Calu3 (cell line): ENCODE data around the gene GJB5. TPM values are rescaled to one million over a fixed set of nuclear protein-coding genes. Genes with fewer than 3 reads are reported as not detected.
A peak's percentile ranks its signal among the peaks of the same experiment; 100 is the strongest.

Experiments used
- BruUV-seq: library from RNA; stranded (reverse); fragments of 400-500 nt; replicated peaks from 2 replicates; lab custom pipeline; 2021; lab: Mats Ljungman, UMichigan
- CTCF ChIA-PET: fragments of 300-600 bp; sonication (Branson Sonifier 250); formaldehyde crosslinking; loops from one replicate; lab custom pipeline; 2022; ENCODE audit warnings: antibody characterized with exemption; lab: Charles Lee
- DNase-seq: peaks from one replicate; pipeline ENCODE4 v3.0.0; 2022
- H3K27ac Mint-ChIP-seq: one replicate; pipeline ENCODE4 v1.8.0; 2022; ENCODE audit warnings: mixed read lengths; ENCODE audit not compliant: unreplicated experiment
- H3K27me3 Mint-ChIP-seq: one replicate; pipeline ENCODE4 v1.8.0; 2022; ENCODE audit warnings: mixed read lengths; ENCODE audit not compliant: unreplicated experiment
- H3K36me3 Mint-ChIP-seq: one replicate; pipeline ENCODE4 v1.8.0; 2022; ENCODE audit warnings: mild to moderate bottlenecking, moderate library complexity, mixed read lengths; ENCODE audit not compliant: insufficient read depth, unreplicated experiment
- H3K4me1 Mint-ChIP-seq: one replicate; pipeline ENCODE4 v1.8.0; 2022; ENCODE audit warnings: mild to moderate bottlenecking, low read depth, mixed read lengths; ENCODE audit not compliant: unreplicated experiment
- H3K4me3 Mint-ChIP-seq: one replicate; pipeline ENCODE4 v1.8.0; 2022; ENCODE audit warnings: mild to moderate bottlenecking, low read depth, moderate library complexity, mixed read lengths; ENCODE audit not compliant: unreplicated experiment
- H3K9me3 Mint-ChIP-seq: one replicate; pipeline ENCODE4 v1.8.0; 2022; ENCODE audit warnings: low read depth, mixed read lengths; ENCODE audit not compliant: unreplicated experiment
- intact Hi-C: fragments of 100-400 bp; cut with micrococcal nuclease; formaldehyde crosslinking; loops from one replicate; pipeline ENCODE4 v1.10.0; 2022; ENCODE audit not compliant: unreplicated experiment
- total RNA-seq: library from RNA; stranded (reverse); gene quantifications from 2 replicates; pipeline ENCODE4 v1.2.3, GENCODE V29; 2022
- TF ChIP-seq, protein P1 (sequence below): fragments of 200-600 bp; IDR thresholded peaks from one replicate; pipeline ENCODE4 v1.8.0; 2022; ENCODE audit warnings: antibody characterized with exemption; ENCODE audit not compliant: unreplicated experiment

Gene GJB5
- total RNA-seq, 1 experiment from 2014 or later: 1.1 TPM

DNA sequence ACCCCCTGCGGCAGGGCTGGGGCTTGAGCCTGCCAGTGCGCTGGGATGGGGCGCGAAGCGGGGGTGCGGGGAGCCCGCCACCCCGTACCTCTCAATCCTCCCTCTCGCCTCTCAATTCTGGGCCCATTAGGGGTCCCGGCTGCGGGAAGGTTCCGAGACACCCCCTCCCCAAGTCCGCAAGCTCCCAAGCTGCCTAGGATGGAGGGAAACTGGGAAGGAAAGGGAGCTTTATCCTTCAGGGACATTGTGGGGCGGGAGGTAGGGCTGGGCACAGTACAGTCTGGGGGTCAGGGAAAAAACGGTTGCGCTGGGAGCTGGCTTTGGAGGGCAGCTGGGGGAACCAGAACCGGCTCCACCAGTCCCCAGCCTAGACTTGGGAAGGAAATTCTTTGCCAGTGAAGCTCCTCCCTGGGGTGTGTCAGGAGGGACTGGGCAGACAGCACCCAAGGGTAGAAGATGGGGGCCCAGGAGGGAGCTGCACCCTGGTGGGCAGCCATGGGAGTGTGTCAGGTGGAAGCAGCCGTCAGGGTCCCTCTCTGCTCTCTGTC lies 27.1 kb downstream of the GJB5 start:
- TF ChIP-seq, protein P1, sequence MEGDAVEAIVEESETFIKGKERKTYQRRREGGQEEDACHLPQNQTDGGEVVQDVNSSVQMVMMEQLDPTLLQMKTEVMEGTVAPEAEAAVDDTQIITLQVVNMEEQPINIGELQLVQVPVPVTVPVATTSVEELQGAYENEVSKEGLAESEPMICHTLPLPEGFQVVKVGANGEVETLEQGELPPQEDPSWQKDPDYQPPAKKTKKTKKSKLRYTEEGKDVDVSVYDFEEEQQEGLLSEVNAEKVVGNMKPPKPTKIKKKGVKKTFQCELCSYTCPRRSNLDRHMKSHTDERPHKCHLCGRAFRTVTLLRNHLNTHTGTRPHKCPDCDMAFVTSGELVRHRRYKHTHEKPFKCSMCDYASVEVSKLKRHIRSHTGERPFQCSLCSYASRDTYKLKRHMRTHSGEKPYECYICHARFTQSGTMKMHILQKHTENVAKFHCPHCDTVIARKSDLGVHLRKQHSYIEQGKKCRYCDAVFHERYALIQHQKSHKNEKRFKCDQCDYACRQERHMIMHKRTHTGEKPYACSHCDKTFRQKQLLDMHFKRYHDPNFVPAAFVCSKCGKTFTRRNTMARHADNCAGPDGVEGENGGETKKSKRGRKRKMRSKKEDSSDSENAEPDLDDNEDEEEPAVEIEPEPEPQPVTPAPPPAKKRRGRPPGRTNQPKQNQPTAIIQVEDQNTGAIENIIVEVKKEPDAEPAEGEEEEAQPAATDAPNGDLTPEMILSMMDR: no peak
- BruUV-seq: TSS peak; percentile 41
- peak overlapping the region; percentile 88 for H3K4me3 Mint-ChIP-seq
- peaks cover 54% of the 10 kb centered on the region for H3K36me3 Mint-ChIP-seq
- H3K27me3 Mint-ChIP-seq: no peaks in the 10 kb centered on the region
- intact Hi-C loops: loop anchor here (2.0 kb wide), 1 partner anchor 19 kb away; no protein-coding TSS in a partner anchor
- CTCF ChIA-PET: interaction anchor here (0.7 to 1.2 kb wide), 5 partner anchors 23 to 136 kb away, joined by 3 to 6 read pairs (median 5); partner anchors contain the start of gene SMIM12
- DNase-seq: peak; percentile 82
- peak overlapping the region; percentile 90 for H3K27ac Mint-ChIP-seq
- no peaks in the 10 kb centered on the region for H3K9me3 Mint-ChIP-seq
- peaks cover 63% of the 10 kb centered on the region for H3K4me1 Mint-ChIP-seq

GRCh38 chr1:34784751-34785221 lies 29.9 kb downstream of the GJB5 start:
- Mint-ChIP-seq H3K27me3 (peaks cover 4% of the 10 kb centered on the region), H3K27ac (no peak overlapping the region), H3K4me1 (peaks cover 41% of the 10 kb centered on the region), H3K9me3 (no peaks in the 10 kb centered on the region), H3K36me3 (peaks cover 48% of the 10 kb centered on the region), H3K4me3 (no peak overlapping the region)
- TF ChIP-seq, protein P1: no peak
- intact Hi-C loops: loop anchor here (5.0 kb wide), 1 partner anchor 198 kb away; no protein-coding TSS in a partner anchor
- no TSS peak for BruUV-seq
- CTCF ChIA-PET: no interaction called here
- DNase-seq: no peak

- H3K4me3 Mint-ChIP-seq: no peak overlapping the region
- H3K27me3 Mint-ChIP-seq: peaks cover 9% of the 10 kb centered on the region
- H3K36me3 Mint-ChIP-seq: peaks cover 48% of the 10 kb centered on the region
- no peak for DNase-seq
- CTCF ChIA-PET: no interaction called here
- intact Hi-C loops: loop anchor here (5.0 kb wide), 1 partner anchor 197 kb away; no protein-coding TSS in a partner anchor
- H3K9me3 Mint-ChIP-seq: no peaks in the 10 kb centered on the region
- TF ChIP-seq, protein P1: no peak
- H3K4me1 Mint-ChIP-seq: peaks cover 35% of the 10 kb centered on the region
- peak overlapping the region; percentile 17 for H3K27ac Mint-ChIP-seq
- BruUV-seq: no TSS peak
These were observed 30.5 kb downstream of the GJB5 start for GRCh38 chr1:34785231-34785874.

- H3K4me3 Mint-ChIP-seq: no peak overlapping the region
- H3K27ac Mint-ChIP-seq: peak overlapping the region; percentile 17
These were observed 31.1 kb downstream of the GJB5 start for GRCh38 chr1:34785875-34786470.

More at GRCh38 chr1:34785875-34786470, 31.1 kb downstream of the GJB5 start:
- CTCF ChIA-PET: interaction anchor here (0.6 to 1.4 kb wide), 5 partner anchors 23 to 1157 kb away, joined by 3 to 6 read pairs (median 4); no protein-coding TSS in a partner anchor
- DNase-seq: no peak
- no TSS peak for BruUV-seq
- peaks cover 31% of the 10 kb centered on the region for H3K4me1 Mint-ChIP-seq
- no peaks in the 10 kb centered on the region for H3K9me3 Mint-ChIP-seq
- intact Hi-C loops: loop anchor here (1.0 to 5.0 kb wide), 2 partner anchors 66 to 196 kb away; no protein-coding TSS in a partner anchor
- TF ChIP-seq, protein P1: no peak
- peaks cover 43% of the 10 kb centered on the region for H3K36me3 Mint-ChIP-seq
- H3K27me3 Mint-ChIP-seq: peaks cover 12% of the 10 kb centered on the region
